ENCODE measurements around the gene TPST1.

The TPST1 gene

GRCh38 chr7:66239467-66239856 lies 34.3 kb downstream of the TPST1 start:
- DNase-seq, result no peak

GRCh38 chr7:66245008-66245407 lies 39.9 kb downstream of the TPST1 start:
- DNase-seq, result no peak

DNA sequence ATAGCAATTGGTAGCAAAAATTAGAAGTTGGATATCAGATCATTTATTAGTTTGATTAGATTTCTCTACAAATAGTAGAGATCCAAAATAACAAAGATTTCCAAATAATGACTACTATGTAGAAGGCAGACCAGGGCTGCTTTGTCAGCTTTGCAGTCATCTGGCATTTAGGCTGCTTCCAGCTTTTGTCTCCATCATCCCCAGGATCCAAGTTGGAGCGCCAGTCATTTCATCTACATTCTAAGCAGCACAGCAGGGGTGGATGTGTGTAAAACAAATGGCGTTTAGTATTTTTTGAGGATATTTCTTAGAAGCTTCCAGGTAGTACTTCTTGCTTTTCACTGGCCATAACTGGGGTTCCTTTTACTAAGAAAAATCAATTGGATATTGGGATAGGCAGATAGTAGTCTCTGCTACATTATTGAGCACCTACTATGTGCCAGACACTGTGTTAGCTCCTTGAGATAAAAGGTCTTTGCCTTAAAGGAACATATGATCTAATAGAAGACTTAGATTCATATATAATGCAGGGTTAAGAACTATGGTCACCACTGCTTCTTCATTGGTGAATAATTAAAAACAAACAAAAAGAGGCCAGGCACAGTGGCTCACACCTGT lies 41.5 kb downstream of the TPST1 start:
- DNase-seq, result no peak

GRCh38 chr7:66247380-66248078 lies 42.4 kb downstream of the TPST1 start:
- DNase-seq, result no peak

- DNase-seq, result no peak
Observed at GRCh38 chr7:66250711-66251110, 45.6 kb downstream of the TPST1 start.

DNA sequence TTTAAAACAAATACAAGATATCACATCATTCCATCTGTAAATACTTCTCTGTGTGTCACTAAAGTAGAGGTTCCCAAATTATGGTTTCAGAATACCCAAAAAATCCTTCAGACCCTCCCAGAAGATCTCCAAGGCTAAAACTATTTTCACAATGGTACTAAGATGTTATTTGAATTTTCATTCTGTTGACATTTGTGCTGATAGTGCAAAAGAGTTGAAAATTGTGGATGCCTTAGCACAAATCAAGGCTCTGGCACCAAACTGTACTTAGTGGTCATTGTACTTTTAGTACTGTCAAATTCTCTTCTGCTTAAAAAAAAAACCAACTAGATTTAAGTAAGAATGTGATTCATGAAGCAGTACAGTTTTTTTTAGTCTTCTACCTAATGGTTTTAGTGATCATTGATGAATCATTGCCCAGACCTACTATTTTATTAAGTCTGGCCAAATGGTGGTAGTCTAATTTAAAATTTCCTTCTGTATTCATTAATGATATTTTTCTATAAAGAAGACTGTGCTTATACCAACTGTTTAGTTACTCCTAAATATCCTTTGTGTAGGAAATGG lies 50.5 kb downstream of the TPST1 start:
- no peak for DNase-seq

DNA sequence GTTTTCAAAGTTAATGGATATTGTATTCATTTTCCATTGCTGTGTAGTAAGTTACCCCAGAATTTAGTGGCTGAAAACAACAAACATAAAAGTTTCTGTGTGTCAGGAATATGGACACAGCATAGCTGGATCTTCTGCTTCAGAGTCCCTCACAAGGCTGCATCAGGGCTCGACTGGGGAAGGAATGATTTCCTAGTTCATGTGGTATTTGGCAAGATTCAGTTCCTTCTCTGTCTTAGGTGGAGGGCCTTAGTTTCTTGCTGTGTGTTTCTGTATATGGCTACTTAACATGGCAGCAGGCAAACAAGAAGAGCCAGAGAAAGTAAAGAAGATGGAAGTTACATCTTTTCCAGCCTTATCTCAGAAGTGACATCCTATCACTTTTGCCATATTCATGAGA lies 51.1 kb downstream of the TPST1 start:
- DNase-seq, result no peak

- DNase-seq, result no peak
Observed at GRCh38 chr7:66257481-66257880, 52.3 kb downstream of the TPST1 start.

GRCh38 chr7:66258409-66258808 lies 53.3 kb downstream of the TPST1 start:
- no peak for DNase-seq

- no peak for DNase-seq
Observed at GRCh38 chr7:66261941-66262340, 56.8 kb downstream of the TPST1 start.

DNA sequence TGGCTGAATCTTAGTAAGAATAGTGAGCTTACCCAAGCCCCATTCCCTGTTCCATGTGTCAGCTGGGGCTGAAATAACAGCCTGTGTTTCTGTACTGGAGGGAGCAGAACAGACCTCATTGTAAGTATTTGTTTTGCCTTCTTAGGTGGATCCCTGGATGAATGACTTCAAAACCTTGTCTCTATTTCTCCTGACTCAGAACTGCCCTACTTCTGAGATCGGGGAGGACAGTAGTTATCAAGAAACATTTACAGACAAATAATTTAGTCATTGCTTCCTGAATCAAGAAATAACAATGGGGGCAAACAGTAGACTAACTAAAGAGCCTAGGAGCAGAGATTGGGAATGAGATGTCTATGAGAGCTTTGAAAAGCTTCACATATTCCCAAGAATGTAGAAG lies 58.8 kb downstream of the TPST1 start:
- DNase-seq, result no peak

- DNase-seq, result no peak
Observed at GRCh38 chr7:66265566-66265965, 60.4 kb downstream of the TPST1 start.

DNA sequence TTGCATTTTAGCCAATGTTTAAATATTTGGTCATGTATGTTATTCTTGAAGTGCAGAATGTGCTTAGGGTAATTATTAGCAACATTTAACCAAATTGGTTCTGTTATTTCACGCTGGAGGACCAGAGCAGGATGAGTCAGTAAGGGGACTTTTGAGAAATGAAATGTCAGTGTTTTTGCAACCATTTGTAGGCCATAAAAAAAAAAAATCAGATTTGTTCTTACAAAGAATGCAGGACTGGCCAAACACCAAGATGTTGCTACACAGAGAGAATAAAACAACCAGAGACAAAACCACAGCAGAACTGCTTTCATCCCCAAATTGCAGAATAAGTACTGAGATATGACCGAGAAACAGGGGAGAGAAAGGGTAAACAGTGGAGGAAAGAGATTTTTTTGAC lies 62.1 kb downstream of the TPST1 start:
- DNase-seq, result no peak

- no peak for DNase-seq
Observed at GRCh38 chr7:66269978-66270377, 64.8 kb downstream of the TPST1 start.

GRCh38 chr7:66272321-66272720 lies 67.2 kb downstream of the TPST1 start:
- DNase-seq, result no peak

DNA sequence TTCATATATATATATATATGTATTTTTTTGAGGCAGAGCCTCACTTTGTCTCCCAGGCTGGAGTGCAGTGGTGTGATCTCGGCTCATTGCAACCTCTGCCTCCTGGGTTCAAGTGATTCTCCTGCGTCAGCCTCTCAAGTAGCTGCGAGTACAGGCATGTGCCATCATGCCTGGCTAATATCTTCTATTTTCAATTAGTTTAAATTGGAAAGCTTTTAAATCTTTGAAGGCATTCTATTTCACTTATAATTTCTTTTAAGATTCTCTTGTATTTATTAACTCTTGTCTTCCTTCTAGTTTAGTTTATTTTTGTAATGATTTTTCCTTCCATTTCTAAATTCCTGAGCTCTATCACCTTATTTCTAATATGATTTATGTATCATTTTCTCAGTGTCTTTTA lies 71.2 kb downstream of the TPST1 start:
- no peak for DNase-seq

GRCh38 chr7:66277492-66277891 lies 72.4 kb downstream of the TPST1 start:
- no peak for DNase-seq

DNA sequence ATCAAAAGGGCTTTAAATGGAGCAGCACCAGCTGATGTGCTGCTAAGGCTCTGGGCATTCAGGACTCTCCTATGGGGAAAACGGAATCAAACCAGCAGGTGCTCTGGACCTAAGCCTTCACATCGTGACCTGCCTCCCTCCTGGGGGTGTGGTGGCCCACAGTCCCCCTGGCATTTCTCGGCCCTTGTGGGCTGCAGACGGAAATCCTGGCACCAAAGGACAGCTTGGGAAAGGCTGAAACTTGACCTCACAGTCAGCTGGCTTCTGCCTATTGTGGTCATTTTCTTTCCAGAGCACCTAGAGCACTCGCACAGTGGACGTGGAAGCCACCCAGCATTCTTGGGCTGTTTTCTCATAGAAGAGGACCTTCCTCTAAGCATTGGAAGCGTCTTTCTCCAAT lies 74.8 kb downstream of the TPST1 start:
- no peak for DNase-seq

GRCh38 chr7:66281678-66282590 lies 76.8 kb downstream of the TPST1 start:
- peak in 1 of 2 donors; percentile 15 for DNase-seq

GRCh38 chr7:66282591-66282935 lies 77.4 kb downstream of the TPST1 start:
- DNase-seq, result no peak

GRCh38 chr7:66283003-66283920 lies 78.1 kb downstream of the TPST1 start:
- no peak for DNase-seq

- DNase-seq, result no peak
Observed at GRCh38 chr7:66296001-66296521, 90.9 kb downstream of the TPST1 start.
